Measurements from ENCODE around the gene MYCN.

GRCh38 chr2:15989559-15989958, 49.2 kb downstream of the MYCN start:
- TF ChIP-seq CTCF (IDR thresholded peaks at IDR 0.05) (no peak), ZFX (IDR thresholded peaks at IDR 0.05; ENCODE audit: borderline replicate concordance) (no peak)
